Germinal center (tissue), 1 donor: ENCODE data around the gene TNS2.
"Not testable (repeated sequence)": the region's sequence is repeated elsewhere in the genome, so short reads cannot be mapped to it uniquely, and the experiment has no call there.

Source experiments
- DNase-seq: peaks from one replicate; pipeline ENCODE4 v3.0.0; 2012; ENCODE audit warnings: mixed read lengths, low spot score

TNS2 gene

GRCh38 chr12:53049571-53050318, at the start of gene TNS2:
Gene TNS2, plus strand, starts transcription at chr12:53050065. Its CDS starts 121 bp downstream, at chr12:53050186.
- no peak for DNase-seq

GRCh38 chr12:53004178-53004577, 45.7 kb upstream of the TNS2 start:
- no peak for DNase-seq

- DNase-seq = no peak
Observed at GRCh38 chr12:53004582-53004981, 45.3 kb upstream of the TNS2 start.

- no peak for DNase-seq
Observed at GRCh38 chr12:53005215-53005985, 44.5 kb upstream of the TNS2 start.

GRCh38 chr12:53005986-53006809, 43.7 kb upstream of the TNS2 start, which contains the start of gene EIF4B:
Gene EIF4B, plus strand, starts transcription at chr12:53006456. Its CDS starts 28 bp downstream, at chr12:53006484.
- peak; percentile 98 for DNase-seq

GRCh38 chr12:53006810-53007309, 43.0 kb upstream of the TNS2 start:
- peak; percentile 82 for DNase-seq

- DNase-seq = no peak
Observed at GRCh38 chr12:53007343-53007742, 42.5 kb upstream of the TNS2 start.

GRCh38 chr12:53008760-53009159, 41.1 kb upstream of the TNS2 start:
- DNase-seq = not testable (repeated sequence)

- DNase-seq = no peak
Observed at GRCh38 chr12:53010955-53011354, 38.9 kb upstream of the TNS2 start.

GRCh38 chr12:53011889-53012288, 38.0 kb upstream of the TNS2 start:
- no peak for DNase-seq

- no peak for DNase-seq
Observed at GRCh38 chr12:53012928-53013327, 36.9 kb upstream of the TNS2 start.

- DNase-seq = no peak
Observed at GRCh38 chr12:53014709-53015108, 35.2 kb upstream of the TNS2 start.

- no peak for DNase-seq
Observed at GRCh38 chr12:53025250-53025649, 24.6 kb upstream of the TNS2 start.

- not testable (repeated sequence) for DNase-seq
Observed at GRCh38 chr12:53027014-53027413, 22.9 kb upstream of the TNS2 start.

GRCh38 chr12:53031616-53032015, 18.2 kb upstream of the TNS2 start:
- no peak for DNase-seq

GRCh38 chr12:53033832-53034231, 16.0 kb upstream of the TNS2 start:
- not testable (repeated sequence) for DNase-seq

GRCh38 chr12:53034459-53034858, 15.4 kb upstream of the TNS2 start:
- no peak for DNase-seq

- no peak for DNase-seq
Observed at GRCh38 chr12:53036802-53037201, 13.1 kb upstream of the TNS2 start.

- no peak for DNase-seq
Observed at GRCh38 chr12:53039851-53040250, 10.0 kb upstream of the TNS2 start.

GRCh38 chr12:53042607-53043454, 7.0 kb upstream of the TNS2 start:
- DNase-seq = no peak

GRCh38 chr12:53044052-53044581, 5.7 kb upstream of the TNS2 start:
- DNase-seq = no peak
